Measurements from ENCODE around the gene ZNF280B.

Gene ZNF280B, protein sequence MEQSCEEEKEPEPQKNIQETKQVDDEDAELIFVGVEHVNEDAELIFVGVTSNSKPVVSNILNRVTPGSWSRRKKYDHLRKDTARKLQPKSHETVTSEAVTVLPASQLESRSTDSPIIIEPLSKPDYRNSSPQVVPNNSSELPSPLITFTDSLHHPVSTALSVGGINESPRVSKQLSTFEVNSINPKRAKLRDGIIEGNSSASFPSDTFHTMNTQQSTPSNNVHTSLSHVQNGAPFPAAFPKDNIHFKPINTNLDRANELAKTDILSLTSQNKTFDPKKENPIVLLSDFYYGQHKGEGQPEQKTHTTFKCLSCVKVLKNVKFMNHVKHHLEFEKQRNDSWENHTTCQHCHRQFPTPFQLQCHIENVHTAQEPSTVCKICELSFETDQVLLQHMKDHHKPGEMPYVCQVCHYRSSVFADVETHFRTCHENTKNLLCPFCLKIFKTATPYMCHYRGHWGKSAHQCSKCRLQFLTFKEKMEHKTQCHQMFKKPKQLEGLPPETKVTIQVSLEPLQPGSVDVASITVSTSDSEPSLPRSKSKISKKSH

DNA sequence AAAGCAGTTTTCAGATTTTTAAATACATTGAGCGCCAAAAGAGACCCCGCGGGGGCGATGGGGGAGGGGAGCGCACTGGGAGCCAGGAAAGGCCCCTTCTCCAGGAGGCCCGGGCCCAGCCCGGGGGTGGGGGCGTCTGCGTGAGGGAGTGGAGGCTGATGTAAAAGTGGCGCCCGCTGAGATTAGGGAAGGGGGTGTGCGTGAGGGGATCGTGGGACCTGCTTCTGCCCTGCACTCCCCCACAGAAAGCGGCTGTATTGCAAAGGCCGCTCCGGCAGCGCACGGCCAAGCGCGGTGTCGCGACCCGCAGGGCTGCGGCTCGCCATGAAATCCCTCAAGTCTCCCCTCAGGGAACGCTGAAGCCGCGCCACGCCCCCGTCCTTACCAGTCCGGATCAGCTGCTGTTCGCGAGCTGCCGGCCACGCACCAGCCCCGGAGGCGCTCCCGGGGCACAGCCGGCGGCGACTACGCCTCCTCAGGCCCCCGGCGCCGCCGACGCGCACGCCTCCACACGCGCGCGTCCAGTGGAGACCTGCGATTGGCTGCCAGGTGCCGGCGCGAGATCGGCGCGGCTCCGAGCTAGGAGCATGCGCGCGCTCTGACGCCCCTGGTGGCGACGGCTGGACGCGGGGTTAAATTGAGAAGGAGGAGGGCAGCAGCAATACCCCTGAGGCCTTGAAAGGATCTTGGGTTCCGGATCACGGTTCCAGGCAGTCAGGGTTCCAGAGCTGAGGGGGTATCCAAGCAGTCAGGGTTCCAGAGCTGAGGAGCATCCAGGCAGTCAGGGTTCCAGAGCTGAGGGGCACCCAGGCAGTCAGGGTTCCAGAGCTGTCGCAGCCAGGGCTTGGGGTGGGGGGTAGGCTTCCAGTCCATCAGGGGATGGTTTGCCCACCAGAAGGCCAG, at the start of gene ZNF280B:
TSS of gene ZNF280B (minus strand) at position 469 of the 903 bp plus-strand sequence. CDS start 19,344 bp downstream, outside the sequence.
- DNase-seq: peak; percentile 79 to 87 (median 79)

DNA sequence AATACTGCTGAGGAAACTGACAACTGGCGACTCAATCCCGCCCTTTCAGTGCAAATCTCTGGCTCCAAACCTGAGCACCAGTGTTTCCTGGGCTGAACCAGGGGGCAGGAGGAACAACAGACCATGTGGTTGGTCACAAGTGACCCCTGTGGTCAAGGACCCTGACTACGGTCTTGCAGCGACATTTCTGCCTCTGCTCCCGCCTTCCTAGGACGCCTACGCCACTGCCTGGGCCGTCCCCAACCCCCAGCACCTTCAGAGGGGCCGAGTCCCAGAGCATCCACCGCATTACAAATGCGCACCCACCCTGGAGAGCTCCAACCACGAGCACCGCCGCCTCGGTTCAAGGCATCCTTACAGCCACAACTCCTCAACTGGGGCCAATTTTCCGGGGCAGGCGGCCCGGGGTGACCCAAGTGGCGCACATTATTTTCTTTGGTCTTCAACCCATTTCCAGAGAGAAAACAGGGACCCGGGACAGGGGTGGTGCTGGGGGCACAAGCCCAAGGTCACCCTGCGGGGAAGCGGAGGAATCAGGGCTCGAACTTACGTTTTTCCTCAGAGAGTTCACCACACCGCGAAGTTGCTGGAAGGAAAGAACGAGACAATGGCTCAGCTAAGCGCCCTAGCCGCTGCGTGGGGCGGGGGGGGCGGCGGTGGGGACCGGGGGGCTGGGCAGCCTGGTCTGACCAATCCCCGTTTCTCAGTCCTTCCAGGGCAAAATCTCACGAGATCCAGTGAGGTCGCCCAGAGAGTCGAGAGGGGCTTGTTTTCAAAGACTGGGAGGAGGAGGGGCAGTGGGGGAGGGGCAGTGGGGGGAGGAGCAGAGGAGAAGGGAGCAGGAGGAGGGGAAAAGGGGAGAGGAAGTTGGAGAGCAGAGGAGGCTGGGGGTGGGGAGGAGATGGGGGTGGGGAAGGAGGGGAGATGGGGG, 48.7 kb upstream of the ZNF280B start:
- DNase-seq: peak in 1 of 3 experiments; percentile 6

DNA sequence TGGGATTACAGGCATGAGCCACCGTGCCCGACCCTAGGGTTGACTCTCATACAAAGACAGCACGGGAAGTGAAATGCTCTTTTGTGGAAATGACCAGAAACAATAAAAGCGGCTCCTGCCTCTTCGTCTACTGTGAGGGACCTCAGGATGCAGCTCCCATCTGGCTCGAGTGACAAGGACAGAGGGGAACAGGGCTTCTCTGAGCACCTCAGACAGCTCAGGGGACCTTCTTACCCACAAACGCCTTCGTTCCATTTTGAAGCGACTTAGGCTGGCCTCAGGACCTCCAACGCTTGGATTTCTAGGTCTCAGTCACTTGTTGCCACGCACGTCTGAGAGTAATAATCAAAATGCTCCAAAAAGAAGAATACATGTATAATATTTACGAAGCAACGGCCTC, 48.0 kb upstream of the ZNF280B start:
- no peak for DNase-seq

DNA sequence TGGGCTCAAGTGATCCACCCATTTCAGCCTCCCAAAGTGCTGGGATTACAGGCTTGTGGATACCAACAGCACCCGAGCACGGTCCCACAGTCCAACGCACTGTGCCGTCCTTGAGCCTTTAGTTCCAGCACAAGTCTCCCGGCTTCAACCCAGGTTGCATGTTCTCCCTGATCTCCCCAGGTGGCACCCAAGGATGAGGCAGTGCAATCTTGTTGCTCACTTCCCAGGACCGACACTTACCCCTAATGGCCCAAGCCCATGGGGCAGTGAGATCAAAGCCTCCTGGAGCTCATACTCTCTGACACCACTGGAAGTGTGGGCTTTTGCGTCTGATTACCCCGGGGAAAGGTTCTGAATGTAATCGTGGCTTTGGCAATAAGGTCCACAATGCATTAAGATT, 47.1 kb upstream of the ZNF280B start:
- no peak for DNase-seq

DNA sequence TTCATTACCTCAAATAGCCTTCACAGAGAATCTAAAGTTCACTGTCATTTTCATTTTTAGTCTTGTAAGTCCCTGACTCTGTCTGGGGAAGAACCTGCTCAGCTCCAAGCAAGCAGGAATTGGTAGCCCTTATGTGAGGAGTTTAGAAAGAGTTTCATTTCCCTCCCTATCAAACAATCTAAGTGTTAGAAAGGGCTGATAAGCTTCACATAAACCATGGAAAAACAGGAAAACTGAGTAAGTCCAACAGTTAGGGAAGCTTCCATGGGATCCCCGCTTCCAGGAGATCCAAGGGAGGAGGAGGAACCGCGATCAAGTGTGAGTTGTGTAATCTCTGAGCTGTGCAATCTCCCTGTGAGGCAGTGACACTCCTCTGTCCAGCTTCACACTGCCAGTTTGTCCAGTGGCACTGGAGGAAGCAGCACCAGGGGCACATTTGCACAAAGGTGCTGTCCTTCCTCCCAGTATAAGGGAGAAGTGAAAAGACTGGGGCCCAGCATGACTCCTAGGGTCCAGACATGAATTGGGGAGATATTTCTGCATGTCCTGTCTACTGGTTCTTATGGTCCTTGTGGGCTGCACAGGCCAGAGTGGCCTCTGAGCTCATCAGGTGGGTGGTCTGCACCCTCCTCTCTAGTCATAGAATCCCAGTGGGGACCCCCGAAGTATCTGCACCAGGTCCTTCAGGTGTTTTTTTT, 46.2 kb upstream of the ZNF280B start:
- DNase-seq: no peak

DNA sequence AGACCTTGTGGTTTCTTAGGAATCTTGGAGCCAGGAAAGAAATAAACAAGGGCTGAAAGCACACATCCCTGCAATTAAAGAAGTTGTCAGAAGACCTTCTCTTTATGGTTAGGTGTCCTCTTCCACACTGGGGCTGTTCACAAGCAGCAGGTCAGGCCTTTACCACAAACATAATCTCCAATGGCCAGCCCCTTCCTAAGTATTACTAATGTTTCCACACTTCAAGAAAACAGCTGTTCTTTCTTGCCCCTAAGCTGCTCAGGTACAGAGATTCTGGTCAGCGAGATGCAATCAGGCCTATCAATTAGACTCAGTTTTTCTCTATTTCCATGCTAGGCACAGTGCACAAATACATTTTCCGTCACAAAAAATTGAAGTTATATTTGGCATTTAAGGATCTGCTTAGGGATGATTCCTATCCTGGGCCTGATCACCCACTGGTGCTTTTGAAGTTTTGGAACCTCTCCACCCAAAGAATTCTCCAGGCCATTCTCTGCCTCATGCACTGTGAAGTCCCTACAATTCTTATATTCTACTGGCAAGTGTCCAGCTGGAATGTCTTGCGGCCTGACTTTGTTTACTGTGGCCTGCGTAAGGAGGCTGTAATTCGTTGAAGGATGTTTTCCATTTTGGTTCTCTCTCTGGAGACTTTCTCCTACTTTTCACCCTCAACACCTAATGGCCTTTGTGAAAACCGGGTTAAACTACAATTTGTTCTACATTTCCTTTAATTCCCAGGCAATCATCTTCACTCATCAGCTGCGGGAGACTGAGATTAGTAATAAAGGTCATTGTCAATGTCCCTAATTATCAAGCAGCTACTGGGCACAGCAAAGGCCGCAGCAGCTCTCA, 45.4 kb upstream of the ZNF280B start:
- DNase-seq: no peak

DNA sequence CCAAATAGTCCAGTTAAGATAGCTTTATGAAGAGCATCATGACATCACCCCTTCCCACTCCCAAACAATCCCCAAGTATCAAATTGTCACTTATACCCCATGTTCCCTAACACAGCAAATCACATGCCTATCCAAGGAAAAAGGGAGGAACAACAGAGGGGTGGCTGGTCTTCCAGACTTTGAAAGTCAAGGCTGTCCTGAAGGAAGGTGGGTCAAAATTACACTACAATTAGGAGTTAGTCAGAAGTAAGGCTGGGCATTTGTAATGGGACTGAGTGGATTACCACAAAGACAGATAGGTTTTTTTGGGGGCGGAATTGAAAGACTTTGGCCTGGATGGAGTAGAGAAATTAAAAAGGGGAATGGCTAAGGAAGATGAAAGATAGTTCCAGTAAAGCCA, 44.6 kb upstream of the ZNF280B start:
- DNase-seq: no peak

DNA sequence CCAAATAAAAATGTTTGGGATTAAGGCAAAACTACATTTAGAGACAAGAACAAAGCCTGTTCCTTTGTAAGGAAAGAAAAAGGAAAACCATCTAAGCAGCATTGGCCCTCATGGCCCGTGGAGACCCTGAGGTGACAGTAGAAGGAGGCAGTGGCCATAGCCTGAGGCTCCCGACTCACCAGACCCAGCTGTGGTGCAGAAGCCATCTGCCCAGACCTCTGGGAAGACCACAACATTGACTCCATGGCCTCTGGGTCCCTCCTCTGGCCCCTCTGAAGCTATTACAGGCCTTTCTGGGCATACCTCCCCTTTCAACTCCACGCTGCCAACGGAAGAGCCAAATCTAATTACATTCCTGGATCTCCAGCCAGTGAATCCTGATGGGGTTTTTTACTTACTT, 44.1 kb upstream of the ZNF280B start:
- peak in 1 of 3 experiments; percentile 11 for DNase-seq

DNA sequence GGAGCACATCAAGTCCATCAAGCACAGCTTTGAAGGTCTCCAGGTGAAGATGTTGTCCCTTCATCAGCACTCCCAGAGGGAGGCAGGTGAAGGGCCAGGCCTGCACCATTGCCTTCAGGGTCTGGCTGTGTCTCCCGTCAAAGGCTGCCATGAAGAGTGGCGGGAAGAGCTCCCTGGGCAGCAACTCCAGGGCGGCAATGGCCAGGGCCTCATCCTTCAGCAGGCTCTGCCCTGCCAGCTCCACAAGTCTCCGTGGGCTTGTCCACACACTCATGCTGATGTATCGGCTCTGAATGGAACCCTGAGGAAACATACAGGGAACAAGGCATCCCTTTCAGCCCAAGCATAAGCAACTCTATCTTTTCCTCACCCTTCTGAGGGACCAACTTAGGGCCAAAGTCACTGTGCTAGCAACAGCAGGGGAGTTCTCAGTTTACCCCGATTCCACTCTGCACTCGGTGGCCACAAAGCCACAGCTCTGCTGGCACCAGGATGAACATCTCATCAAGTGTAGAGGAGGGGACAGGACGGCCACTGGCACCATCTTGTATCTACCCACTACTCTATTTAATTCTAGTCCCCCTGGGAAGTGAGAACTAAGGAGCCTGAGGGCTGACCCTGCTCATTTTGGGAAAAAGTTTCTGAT, 42.4 kb upstream of the ZNF280B start:
- DNase-seq: peak in 1 of 3 experiments; percentile 35

DNA sequence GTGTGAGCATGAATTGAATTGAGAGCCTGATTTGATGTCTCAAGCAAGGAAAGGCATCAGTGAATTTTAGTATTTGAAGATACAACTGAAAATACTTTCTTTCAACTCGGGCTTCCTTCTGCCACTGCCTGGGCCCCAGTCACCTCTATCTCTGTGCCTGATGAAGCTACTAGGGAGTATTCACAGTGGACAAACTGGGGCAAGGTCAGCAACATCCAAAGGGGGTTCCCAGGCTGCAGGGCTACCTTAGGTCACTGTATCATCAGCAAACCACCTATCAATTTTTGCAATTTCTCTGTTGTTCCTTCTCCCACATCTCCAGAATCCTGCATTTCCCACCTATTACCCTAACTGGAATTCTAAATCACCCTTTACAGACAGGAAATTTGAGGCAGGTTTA, 40.4 kb upstream of the ZNF280B start:
- no peak for DNase-seq

DNA sequence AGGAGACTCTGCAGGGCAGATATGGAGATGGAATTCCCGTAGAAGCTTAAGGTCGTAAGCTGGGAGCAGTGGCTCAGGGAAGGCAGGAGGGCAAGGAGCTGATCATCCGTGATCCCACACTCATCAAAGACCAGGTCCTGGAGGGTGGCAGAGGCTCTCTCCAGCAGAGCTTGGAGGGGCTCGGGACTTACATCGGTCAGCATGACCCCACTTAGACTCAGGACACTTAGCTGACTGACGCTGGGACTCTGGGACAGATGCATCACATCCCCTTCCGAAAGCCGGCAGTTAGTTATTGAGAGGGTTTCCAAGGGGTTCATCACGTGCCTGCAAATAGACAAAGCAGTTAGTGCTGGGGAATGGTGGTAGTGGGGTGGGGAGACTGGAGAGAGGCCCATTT, 39.8 kb upstream of the ZNF280B start:
- peak in 1 of 3 experiments; percentile 64 for DNase-seq

DNA sequence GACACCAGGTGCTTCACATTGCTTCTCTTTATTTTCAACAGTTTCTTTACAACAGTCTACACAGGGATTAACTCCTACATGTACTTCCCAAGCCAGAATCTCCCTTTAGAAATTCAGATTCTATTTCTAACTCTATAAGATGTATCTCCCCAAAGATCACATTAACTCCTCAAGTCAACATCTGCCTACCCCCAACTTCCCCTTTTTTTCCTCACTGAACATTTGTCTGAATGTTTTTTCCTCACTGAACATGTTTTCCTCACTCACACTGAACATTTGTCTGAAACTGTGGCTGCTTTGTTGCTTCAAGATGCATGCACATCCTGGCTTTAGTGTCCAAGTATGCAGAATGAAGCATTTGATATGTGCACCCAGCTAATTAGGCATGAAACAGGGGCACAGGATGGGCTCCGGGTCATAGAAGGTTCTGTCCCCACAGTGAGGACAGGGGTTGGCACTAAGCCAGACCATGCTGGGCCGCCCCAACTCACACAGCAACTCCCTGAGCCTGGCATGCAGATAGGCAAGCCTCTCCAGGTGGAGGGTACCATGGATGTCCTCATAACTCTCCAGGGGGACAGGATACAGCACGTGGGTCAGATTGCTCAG, 39.3 kb upstream of the ZNF280B start:
- DNase-seq: peak in 1 of 3 experiments; percentile 64

DNA sequence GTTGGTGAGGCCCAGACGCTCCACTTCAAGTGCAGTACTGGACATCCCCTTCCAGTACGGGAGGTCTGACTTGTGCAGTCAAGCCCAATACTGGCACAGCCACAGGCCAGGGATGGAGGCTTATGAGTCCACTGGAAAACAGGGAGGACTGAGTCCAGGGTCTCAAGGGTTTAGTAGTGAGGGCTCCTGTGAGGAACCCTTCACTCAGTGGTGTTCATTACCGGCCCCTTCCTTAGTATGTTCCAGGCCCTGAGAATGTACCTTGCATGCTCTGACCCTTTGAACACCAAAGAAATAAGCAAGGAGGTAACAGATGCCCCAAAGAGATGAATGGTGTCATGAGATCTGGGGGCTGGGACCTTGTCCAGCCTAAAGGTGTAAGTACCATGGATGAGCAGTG, 38.7 kb upstream of the ZNF280B start:
- no peak for DNase-seq

DNA sequence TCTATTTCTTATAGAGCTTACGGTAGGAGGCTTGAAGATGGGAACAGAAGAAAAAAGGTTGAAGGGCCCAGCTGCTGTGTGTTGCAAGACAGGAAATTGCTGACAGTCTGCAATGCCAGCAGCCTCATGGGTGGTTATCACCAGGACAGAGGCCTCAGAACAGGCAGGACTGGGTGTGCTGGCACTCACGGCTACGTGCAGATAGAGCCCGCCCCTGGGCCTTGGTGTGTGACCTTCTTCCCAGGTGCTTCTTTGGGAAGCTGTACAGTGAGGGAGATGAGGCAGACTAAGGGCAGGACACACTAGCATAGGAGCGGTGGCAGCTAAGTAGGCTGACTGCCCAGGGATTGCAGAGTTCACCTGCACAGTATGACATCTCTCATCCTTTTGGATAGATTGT, 37.9 kb upstream of the ZNF280B start:
- no peak for DNase-seq

DNA sequence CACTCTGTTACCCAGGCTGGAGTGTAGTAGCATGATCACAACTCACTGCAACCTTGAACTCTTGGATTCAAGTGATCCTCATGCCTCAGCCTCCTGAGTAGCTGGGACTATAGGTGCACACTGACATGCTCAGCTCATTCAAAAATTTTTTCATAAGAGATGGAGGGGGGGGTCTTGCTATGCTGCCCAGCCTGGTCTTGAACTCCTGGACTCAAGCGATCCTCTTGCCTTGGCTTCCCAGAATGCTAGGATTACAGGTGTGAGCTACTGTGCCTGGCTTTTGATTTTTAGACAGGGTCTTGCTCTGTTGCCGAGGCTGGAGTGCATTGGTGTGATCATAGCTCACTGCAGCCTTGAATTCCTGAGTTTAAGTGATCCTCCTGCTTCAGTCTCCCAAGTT, 36.5 kb upstream of the ZNF280B start:
- DNase-seq: no peak

DNA sequence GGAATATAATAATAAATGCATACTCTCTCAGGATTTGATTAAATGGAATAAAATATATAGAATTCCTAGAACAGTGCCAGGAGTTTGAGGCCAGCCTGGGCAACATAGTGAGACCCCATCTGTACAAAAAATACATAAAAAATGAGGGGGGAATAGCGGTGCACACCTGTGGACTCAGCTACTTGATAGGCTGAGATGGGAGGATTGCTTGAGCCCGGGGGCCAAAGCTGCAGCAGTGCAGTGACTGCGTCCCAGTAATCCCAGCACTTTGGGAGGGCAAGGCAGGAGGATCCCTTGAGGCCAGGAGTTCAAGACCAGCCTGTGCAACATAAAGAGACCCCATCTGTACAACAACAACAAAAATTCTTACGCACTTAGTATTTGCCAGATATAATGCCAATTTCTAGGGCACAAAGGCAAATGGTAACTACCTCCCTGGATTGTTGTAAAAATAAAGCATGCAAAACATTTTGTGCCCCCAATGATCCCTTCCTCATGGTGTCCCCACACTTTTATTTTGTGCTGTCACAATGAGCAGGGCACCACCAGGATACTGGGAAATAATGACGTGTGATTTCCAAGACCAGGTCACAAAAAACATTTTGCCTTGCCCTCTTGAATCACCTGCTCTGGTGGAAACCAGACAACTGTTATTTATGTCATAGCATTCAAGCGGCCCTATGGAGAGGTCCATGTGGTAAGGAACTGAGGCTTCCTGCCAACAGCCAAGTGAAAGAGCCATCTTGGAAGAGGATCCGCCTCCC, 29.9 kb upstream of the ZNF280B start:
- no peak for DNase-seq

DNA sequence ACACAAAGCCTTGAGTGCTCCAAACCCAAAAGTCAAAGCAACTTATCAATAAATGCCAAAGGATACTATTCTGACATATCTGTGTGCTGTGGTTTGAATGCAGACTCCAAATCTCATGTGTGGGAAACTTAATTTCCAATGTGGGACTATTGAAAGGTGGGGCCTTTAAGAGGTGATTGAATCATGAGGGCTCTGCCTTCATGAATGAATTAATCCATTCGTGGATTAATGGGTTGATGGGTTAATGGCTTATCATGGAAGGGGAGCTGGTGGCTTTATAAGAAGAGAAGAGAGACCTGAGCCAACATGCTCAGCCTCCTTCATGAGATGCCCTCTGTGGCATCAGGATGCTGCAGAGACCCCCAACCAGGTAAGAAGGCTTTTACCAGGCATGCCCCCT, 28.4 kb upstream of the ZNF280B start:
- no peak for DNase-seq

DNA sequence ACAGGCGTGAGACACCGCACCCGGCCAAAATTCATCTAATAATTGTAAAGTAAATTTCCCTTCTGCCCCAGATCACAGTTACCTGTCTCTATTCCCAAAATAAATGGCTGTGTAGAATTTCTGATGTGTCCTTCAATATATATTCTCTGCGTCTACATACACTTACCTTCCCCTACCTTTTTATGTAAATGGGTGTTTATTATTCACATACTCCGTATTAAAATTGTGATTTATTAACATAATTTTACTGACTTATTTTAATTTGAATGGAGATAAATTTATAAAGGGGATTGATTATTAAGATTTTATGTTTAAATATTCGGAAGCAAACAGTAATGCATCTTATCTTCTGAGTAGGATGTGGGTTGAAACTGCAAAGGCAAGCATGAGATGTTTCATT, 28.0 kb upstream of the ZNF280B start:
- no peak for DNase-seq

DNA sequence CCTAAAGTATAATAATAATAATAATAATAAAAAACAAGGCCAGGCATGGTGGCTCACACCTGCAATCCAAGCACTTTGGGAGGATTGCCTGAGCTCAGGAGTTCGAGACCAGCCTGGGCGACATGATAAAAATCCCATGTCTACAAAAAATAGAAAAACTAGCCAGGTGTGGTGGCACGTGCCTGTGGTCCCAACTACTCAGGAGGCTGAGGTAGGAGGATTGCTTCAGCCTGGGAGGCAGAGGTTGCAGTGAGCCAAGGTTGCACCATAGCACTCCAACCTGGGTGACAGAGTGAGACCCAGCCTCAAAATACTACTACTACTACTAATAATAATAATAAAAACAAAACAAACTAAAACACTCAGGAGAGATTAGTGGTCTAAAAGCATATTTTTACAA, 27.1 kb upstream of the ZNF280B start:
- no peak for DNase-seq

Data from NCI-H1417 (cell line).